GM21723 (cell line): ENCODE data around the gene PDX1.

Experiments
- ATAC-seq: cut with Tn5 transposase; IDR thresholded peaks from one replicate; pipeline ENCODE4 v1.9.1; 2021; ENCODE audit warnings: mild to moderate bottlenecking, moderate library complexity; ENCODE audit not compliant: unreplicated experiment

PDX1 gene

GRCh38 chr13:27969082-27969865 is 49.5 kb downstream of the PDX1 start, which contains the start of gene CDX2:
Gene CDX2, minus strand, starts transcription at chr13:27969315. Its CDS starts 309 bp downstream, at chr13:27969006.
- no peak for ATAC-seq

GRCh38 chr13:27969866-27970229 is 50.0 kb downstream of the PDX1 start:
- no peak for ATAC-seq

GRCh38 chr13:27970382-27971235 is 50.8 kb downstream of the PDX1 start:
- ATAC-seq: no peak

- ATAC-seq: no peak
Measured at GRCh38 chr13:27971236-27971645, 51.4 kb downstream of the PDX1 start.

- ATAC-seq: no peak
Measured at GRCh38 chr13:27971776-27972477, 52.1 kb downstream of the PDX1 start.

GRCh38 chr13:27972478-27972820 is 52.6 kb downstream of the PDX1 start:
- ATAC-seq: no peak

GRCh38 chr13:27973291-27973690 is 53.5 kb downstream of the PDX1 start:
- ATAC-seq: no peak

GRCh38 chr13:27973961-27974662 is 54.3 kb downstream of the PDX1 start:
- ATAC-seq: no peak
